Heart left ventricle (tissue), 16 donors: ENCODE results near the gene TGFBR1. TPM values are rescaled to one million over a fixed set of nuclear protein-coding genes. Genes with fewer than 3 reads are reported as not detected.

Source experiments
- ATAC-seq, 4 donors: fragments of 200-7000 bp; cut with Tn5 transposase; one replicate each; pipeline ENCODE4 v1.9.1; 2020 to 2022; ENCODE audit warnings: moderate library complexity in 4 of 4, mild to moderate bottlenecking in 3 of 4, moderate number of reproducible peaks in 1 of 4
- DNase-seq, 5 donors: peaks; one replicate each; pipeline ENCODE4 v3.0.0-alpha.2; 2020
- H3K27ac ChIP-seq, 12 donors: fragments of 200-600 bp; sonication (generic) in 4 of 12; one replicate each; pipeline versions ENCODE4 v1.5.0 to v1.8.0; 2016 to 2022; ENCODE audit warnings: mild to moderate bottlenecking in 2 of 12
- H3K27me3 ChIP-seq, 9 donors: fragments of 200-600 bp; sonication (generic) in 2 of 9; one replicate each; pipeline versions ENCODE4 v1.5.1 to v1.8.0; 2016 to 2022; ENCODE audit warnings: mild to moderate bottlenecking in 3 of 9
- H3K36me3 ChIP-seq, 9 donors: fragments of 200-600 bp; sonication (generic) in 2 of 9; one replicate each; pipeline versions ENCODE4 v1.5.0 to v1.8.0; 2018 to 2022; ENCODE audit warnings: mild to moderate bottlenecking in 2 of 9
- H3K4me1 ChIP-seq, 12 donors: fragments of 200-600 bp; sonication (generic) in 4 of 12; one replicate each; pipeline versions ENCODE4 v1.5.0 to v1.8.0; 2016 to 2022; ENCODE audit warnings: mild to moderate bottlenecking in 3 of 12
- H3K4me3 ChIP-seq, 12 donors: fragments of 200-600 bp; sonication (generic) in 4 of 12; one replicate each; pipeline versions ENCODE4 v1.5.0 to v1.8.0; 2017 to 2022; ENCODE audit warnings: mild to moderate bottlenecking in 9 of 12, moderate library complexity in 4 of 12
- H3K9me3 ChIP-seq, 12 donors: fragments of 200-600 bp; sonication (generic) in 4 of 12; one replicate each; pipeline versions ENCODE4 v1.5.0 to v1.8.0; 2016 to 2022; ENCODE audit warnings: mild to moderate bottlenecking in 1 of 12
- POLR2A ChIP-seq, 2 donors: fragments of 450-650 bp; IDR thresholded peaks; one replicate each; pipeline ENCODE4 v1.6.1; 2017; ENCODE audit warnings: antibody characterized with exemption in 2 of 2, mild to moderate bottlenecking in 2 of 2, moderate library complexity in 2 of 2
- WGBS, 4 donors: extraction: QIAGEN DNeasy Blood & Tissue Kit in 2 of 4; methylation state at CpG; one replicate each; pipeline versions ENCODE4 v1.1.5 to v1.1.7; 2013 to 2018; 5-methylcytosine and 5-hydroxymethylcytosine counted together
- intact Hi-C, 10 donors: fragments of 100-400 bp; cut with DNase I; formaldehyde crosslinking; loops; one replicate each; pipeline versions ENCODE4 v1.11.1 to v1.14.2; 2022
- polyA plus RNA-seq, 2 donors: library from polyadenylated mRNA; stranded (reverse); fragments of 200-250 nt; gene quantifications; one replicate each; pipeline ENCODE4 v1.2.3, GENCODE V29; 2013
- total RNA-seq, 9 donors: library from RNA; depleted of rRNA in 2 of 9; stranded (reverse); fragments of >200 nt in 2 of 9; fragmentation: NEBNext Ultra II Directional in 3 of 9; extraction: Animal tissue kit (Norgen Biotek cat#: 25700) in 3 of 9; gene quantifications; one replicate each; pipeline versions ENCODE4 v1.1.0 to v1.2.4, GENCODE V29; 2016 to 2023
- TF ChIP-seq, protein P1 (sequence below), 12 donors: fragments of 200-600 bp; sonication (generic) in 4 of 12; IDR thresholded peaks; one replicate each; pipeline versions ENCODE4 v1.5.0 to v1.8.0; 2018 to 2022; ENCODE audit warnings: antibody characterized with exemption in 12 of 12, mild to moderate bottlenecking in 5 of 12
- donor health status: ischemic (EF 13 %, LVEDD 7.1; RV severe dilation, severe dysfunction).
- donor health status: healthy with polysubstance abuse.
- donor health status: DM: no; HTN: yes; CAD: no.
- donor health status: DM: no; HTN: no; CAD: no.
- donor health status: ischemic (EF 25% LVEDD 6.9; RV normal size, moderate dysfunction).
- donor health status: ischemic (EF 25% LVEDD 5.7; RV mildly dilated, moderate dysfunction).
- donor health status: healthy.
- donor health status: DM: yes; HTN: yes; CAD: no.
- donor health status: ischemic (EF 35%, LVEDD 5.7; RV mildly dilated, moderate dysfunction).
- donor health status: nonischemic (EF 11% LVEDD 7.7; RV severe dilation, severe dysfunction).
- donor health status: DM: yes; HTN: yes; CAD: no.
- donor health status: PGD.
- donor health status: ischemic (EF 29% LVEDD 5.4; RV normal size, mild dysfunction).
- donor health status: nonischemic (EF 23%, LVEDD 6.1; RV moderate dilation, normal function).

Gene TGFBR1
- total and polyA plus RNA-seq, 11 donors = 3.8 to 41.0 (median 13.8) TPM

DNA sequence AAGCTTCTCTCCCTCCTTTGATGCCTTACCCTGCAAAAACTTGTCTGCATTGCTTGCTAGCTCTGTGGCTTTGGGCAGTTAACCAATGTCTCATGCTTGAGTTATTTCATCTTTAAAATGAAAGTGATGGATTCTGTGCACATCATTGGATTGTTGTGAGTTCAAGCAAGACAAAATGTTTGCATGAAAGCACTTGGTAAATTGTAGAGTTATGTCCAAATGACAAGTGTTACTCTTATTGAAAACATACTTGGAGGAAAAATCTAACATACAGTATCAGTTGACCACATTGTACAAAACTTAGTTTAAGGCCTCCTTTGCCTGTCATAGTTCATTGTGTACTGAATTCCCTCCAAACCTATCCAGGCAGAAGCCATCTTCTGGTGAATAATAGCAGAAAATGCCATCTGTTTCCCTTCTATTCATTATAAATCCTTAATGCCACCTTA is 30.0 kb downstream of the TGFBR1 start:
- Histone ChIP-seq H3K9me3 (no peaks in the 10 kb centered on the region), H3K4me3 (no peak overlapping the region), H3K27ac (no peak overlapping the region), H3K4me1 (peaks cover 0 to 65% (median under 1%) of the 10 kb centered on the region in 12 donors), H3K27me3 (no peaks in the 10 kb centered on the region), H3K36me3 (peaks cover 0 to 75% (median 29%) of the 10 kb centered on the region in 9 donors)
- TF ChIP-seq, protein P1, sequence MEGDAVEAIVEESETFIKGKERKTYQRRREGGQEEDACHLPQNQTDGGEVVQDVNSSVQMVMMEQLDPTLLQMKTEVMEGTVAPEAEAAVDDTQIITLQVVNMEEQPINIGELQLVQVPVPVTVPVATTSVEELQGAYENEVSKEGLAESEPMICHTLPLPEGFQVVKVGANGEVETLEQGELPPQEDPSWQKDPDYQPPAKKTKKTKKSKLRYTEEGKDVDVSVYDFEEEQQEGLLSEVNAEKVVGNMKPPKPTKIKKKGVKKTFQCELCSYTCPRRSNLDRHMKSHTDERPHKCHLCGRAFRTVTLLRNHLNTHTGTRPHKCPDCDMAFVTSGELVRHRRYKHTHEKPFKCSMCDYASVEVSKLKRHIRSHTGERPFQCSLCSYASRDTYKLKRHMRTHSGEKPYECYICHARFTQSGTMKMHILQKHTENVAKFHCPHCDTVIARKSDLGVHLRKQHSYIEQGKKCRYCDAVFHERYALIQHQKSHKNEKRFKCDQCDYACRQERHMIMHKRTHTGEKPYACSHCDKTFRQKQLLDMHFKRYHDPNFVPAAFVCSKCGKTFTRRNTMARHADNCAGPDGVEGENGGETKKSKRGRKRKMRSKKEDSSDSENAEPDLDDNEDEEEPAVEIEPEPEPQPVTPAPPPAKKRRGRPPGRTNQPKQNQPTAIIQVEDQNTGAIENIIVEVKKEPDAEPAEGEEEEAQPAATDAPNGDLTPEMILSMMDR (IDR thresholded peaks at IDR 0.05) = no peak
- TF ChIP-seq POLR2A (IDR thresholded peaks at IDR 0.05) = no peak
- intact Hi-C loops = loop anchor here in 2 of 10 donors (5.0 kb wide), 2 partner anchors 133 to 273 kb away; no protein-coding TSS in a partner anchor
- ATAC-seq (no peak), DNase-seq (no peak)

DNA sequence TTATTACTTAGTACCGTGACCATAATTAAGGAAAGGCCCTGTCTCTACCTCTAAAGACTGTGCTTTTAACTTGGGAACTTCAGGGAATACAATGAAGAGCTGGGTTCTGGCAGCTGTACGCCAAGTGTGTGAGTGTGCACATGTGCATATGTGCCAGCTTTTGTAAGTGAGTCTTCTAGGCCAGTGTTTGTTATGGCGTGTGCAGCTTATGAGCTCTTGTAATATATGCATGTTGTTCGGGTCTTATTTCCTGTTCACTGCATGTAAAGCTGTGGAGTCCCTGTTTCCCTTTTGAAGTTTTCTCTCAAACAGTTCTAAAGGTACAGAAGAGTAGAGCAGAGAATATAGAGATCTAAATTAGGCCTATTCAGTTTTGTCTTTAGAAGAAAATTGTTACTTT is 30.5 kb downstream of the TGFBR1 start:
- Histone ChIP-seq H3K4me1 (peaks cover 0 to 66% (median 6%) of the 10 kb centered on the region in 12 donors), H3K4me3 (no peak overlapping the region), H3K27me3 (no peaks in the 10 kb centered on the region), H3K9me3 (no peaks in the 10 kb centered on the region), H3K27ac (no peak overlapping the region), H3K36me3 (peaks cover 0 to 73% (median 29%) of the 10 kb centered on the region in 9 donors)
- DNase-seq = no peak
- TF ChIP-seq POLR2A (IDR thresholded peaks at IDR 0.05) = no peak
- TF ChIP-seq, protein P1 (IDR thresholded peaks at IDR 0.05) = no peak
- intact Hi-C loops = loop anchor here in 2 of 10 donors (5.0 kb wide), 2 partner anchors 133 to 273 kb away; no protein-coding TSS in a partner anchor
- no peak for ATAC-seq
- WGBS, 4 donors = 79 to 89% (median 87%) methylated on average over 4 of the region's 4 CpGs

DNA sequence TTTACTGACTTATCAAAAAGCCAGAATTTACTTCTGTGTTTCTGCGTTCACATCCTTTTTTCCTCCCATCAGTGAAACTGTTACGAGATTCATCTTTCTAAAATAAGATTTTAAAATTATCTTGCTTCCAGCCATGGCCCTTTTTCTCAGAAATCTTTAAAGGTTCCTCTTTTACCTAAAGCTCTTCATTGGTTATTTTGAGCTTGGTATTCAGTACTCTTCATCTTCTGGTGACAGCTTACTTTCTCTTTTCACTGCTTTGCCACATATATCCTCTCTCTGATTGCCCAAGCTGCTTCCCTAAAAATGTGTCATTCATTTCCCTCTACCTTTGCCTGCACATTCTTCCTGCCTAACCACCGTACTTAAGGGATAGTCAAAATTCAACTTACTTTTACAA is 32.3 kb downstream of the TGFBR1 start:
- no peaks in the 10 kb centered on the region for H3K27me3 ChIP-seq
- H3K4me3 ChIP-seq = no peak overlapping the region
- intact Hi-C loops = loop anchor here in 2 of 10 donors (5.0 kb wide), 2 partner anchors 135 to 275 kb away; no protein-coding TSS in a partner anchor
- DNase-seq = no peak
- peak overlapping the region in 2 of 12 donors; percentile 7 to 39 for H3K27ac ChIP-seq
- no peaks in the 10 kb centered on the region for H3K9me3 ChIP-seq
- TF ChIP-seq POLR2A (IDR thresholded peaks at IDR 0.05) = no peak
- TF ChIP-seq, protein P1 (IDR thresholded peaks at IDR 0.05) = no peak
- peaks cover 0 to 68% (median 8%) of the 10 kb centered on the region in 12 donors for H3K4me1 ChIP-seq
- WGBS, 4 donors = 76 to 80% (median 80%) methylated on average over 3 of the region's 3 CpGs
- ATAC-seq = peak in 2 of 4 donors; percentile 21 to 40
- peaks cover 0 to 76% (median 35%) of the 10 kb centered on the region in 9 donors for H3K36me3 ChIP-seq

DNA sequence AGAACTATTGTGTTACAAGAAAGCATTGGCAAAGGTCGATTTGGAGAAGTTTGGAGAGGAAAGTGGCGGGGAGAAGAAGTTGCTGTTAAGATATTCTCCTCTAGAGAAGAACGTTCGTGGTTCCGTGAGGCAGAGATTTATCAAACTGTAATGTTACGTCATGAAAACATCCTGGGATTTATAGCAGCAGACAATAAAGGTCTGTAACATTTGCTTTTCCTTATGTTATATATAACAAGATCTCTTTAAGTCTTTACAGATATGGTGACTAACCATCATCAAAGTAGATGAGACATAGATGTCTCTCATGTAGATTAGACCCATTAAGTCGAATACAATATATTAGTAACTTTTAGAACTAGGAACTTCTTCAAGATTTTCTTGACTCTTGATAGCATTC is 33.0 kb downstream of the TGFBR1 start:
- peaks cover 0 to 77% (median 36%) of the 10 kb centered on the region in 9 donors for H3K36me3 ChIP-seq
- peak overlapping the region in 1 of 12 donors; percentile 39 for H3K27ac ChIP-seq
- H3K4me3 ChIP-seq = no peak overlapping the region
- H3K9me3 ChIP-seq = no peaks in the 10 kb centered on the region
- TF ChIP-seq, protein P1 (IDR thresholded peaks at IDR 0.05) = no peak
- TF ChIP-seq POLR2A (IDR thresholded peaks at IDR 0.05) = no peak
- DNase-seq (no peak), ATAC-seq (no peak)
- 77 to 83% (median 81%) methylated on average over 7 of the region's 7 CpGs for WGBS, 4 donors
- H3K27me3 ChIP-seq = no peaks in the 10 kb centered on the region
- intact Hi-C loops = loop anchor here in 2 of 10 donors (5.0 kb wide), 2 partner anchors 136 to 276 kb away; no protein-coding TSS in a partner anchor
- H3K4me1 ChIP-seq = peaks cover 0 to 68% (median 8%) of the 10 kb centered on the region in 12 donors
